ENCODE data around the gene TPRA1.
"Not testable (repeated sequence)": the region's sequence is repeated elsewhere in the genome, so short reads cannot be mapped to it uniquely, and the experiment has no call there.

The TPRA1 gene

DNA sequence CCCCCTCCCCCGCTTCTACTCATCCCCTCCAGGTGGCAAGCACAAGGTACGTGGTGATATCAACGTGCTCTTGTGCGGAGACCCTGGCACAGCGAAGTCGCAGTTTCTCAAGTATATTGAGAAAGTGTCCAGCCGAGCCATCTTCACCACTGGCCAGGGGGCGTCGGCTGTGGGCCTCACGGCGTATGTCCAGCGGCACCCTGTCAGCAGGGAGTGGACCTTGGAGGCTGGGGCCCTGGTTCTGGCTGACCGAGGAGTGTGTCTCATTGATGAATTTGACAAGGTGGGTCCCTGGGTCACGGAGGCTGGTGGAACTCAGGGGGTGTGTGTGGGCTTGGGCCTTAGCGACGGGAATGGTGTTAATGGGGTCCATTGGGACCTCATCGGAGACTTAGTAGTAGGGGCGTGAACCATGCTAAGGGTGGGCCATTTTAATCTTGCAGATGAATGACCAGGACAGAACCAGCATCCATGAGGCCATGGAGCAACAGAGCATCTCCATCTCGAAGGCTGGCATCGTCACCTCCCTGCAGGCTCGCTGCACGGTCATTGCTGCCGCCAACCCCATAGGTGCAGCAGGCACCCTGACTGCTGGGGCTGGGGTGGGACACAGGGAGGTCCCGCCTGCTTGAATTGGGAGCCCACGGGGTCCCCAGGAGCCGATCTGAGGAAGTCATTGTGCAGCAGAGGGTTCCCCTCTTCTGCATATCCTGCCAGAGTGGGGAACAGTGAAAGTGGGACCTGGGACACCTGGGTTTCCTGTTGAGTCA is 26.5 kb upstream of the TPRA1 start:
- DNase-seq (ENCODE audit: low spot score), result no peak

DNA sequence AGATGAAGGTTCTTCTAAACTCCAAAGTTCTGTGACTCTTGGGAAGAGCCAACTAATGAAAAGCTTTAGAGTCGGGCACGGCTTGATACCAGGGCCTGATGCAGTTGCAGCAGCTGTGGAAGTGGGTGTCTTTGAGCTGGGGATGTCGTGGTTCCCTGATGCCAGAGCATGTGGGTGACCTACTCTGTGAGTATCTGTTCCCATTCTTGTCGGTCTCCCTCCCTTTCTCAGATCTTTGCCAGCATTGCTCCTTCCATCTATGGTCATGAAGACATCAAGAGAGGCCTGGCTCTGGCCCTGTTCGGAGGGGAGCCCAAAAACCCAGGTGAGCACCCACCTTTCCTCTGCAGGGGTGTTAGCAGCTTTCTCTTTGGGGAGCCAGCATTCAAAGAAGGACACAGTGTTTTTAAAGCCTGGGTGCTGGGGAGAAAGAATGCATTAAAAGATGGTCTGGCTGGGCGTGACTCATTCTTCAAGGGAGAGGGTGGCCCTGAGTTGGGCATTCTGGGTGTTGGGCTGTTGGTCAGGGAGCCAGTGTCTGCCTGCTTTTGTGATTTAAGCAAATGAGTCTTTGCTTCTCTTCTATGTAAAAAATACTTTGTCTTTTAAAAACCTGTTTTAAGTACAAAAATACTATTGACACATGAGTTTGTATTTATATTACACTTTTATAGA is 25.2 kb upstream of the TPRA1 start:
- DNase-seq (ENCODE audit: low spot score), result no peak

DNA sequence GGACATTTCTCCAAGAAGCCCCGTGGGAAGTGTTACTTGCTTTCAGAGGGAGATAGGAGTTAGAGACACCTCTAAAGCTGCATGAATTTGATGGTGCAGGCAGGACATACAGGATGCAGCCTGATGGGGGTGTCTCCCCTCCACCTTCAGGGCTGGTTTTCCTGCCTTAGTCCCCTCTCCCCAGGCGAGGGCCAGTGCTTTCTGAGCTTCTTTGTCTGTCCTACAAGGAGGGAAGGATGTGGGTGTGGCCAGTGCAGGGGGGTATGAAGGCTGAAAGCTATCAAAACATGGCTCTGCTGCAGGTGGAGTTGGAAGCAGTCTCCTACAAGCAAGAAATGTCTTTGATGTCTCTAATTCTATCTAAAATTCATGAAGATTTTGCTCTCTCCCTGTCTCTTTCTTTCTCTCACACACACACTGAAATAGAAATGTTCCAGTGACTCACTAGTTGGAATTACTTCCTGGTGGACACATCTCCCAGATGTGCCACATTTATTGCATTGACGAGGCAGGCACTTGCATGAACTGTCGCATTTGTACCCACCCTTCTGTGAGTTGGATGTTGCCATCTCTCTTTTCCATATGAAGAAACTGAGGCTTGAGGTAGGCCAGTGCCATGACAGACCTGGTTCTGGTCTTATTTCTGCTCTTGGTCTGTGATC is 24.5 kb upstream of the TPRA1 start:
- no peak for DNase-seq (ENCODE audit: low spot score)

DNA sequence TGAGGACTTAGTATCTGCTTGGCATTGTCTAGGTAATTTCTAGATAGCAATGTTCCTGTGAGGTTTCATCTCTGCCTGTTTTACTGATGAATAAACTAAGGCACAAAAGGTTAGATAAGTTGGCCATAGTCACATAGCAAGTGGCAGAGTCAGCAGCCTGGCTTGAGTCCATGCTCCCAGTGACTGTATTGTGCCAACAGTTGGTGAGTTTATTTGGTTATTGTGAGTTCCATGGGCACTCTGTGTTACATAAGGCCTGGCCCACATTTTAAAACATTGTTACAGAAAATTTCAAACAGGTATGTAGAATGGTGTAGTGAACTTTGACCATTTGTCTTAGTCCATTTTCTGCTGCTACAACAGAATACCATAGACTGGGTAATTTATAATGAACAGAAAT is 22.9 kb upstream of the TPRA1 start:
- DNase-seq (ENCODE audit: low spot score), result no peak

DNA sequence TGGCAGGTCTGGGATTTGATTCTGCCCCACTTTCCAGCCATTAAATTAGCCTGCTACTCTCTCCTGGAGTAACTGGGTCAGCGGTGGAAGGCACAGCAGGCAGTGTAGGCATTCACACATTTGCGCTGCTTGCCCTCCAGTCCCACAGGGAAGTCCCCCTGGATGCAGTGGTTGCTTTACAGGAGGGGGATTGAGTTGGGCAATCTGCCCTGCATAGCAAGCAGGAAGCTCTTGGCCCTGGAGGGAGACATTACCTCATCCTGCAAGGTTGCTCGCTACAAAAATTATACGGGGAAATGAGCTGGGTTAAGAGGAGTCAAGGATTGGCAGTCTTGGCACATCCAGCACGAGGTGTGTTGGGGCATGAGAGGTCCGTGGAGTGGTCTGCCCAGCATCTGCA is 22.4 kb upstream of the TPRA1 start:
- no peak for DNase-seq (ENCODE audit: low spot score)

DNA sequence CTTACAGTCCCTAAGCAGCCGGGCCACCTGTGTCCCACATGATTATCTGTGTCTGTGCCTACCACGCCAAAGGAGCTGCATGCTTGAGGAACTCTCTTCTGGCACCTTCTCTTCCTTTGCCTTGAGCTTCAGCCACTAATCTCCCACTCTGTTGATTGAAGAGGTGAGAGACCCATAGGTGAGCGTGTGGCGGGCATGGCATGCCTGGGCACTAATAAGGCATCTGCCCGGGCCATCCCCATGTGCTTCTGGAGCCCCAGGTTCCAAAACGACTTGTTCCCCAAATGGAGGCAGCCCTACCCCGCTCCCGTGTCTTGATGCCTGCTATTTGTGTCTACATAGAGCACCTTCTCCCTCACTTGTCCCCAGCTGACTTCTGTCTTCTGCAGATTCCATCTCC is 20.7 kb upstream of the TPRA1 start:
- DNase-seq (ENCODE audit: low spot score), result no peak

DNA sequence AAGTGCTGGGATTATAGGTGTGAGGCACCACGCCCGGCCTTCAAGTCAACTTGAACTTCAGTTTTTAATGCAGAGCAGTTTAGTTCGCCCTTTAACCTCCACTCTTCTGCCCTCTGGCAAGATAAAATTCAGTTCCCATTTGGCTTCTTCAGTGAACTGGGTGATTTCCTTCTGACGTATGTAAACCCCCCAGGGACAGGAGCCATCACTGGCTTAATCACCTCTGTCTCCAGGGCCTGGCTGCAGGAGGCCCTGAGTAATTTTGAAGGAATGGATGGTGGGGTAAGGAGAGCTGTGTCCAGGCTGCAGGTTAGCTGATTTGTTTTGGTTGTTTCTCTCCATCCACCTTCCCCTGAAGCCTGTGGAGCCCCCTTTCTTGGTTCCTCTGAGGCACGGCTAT is 19.6 kb upstream of the TPRA1 start:
- no peak for DNase-seq (ENCODE audit: low spot score)

DNA sequence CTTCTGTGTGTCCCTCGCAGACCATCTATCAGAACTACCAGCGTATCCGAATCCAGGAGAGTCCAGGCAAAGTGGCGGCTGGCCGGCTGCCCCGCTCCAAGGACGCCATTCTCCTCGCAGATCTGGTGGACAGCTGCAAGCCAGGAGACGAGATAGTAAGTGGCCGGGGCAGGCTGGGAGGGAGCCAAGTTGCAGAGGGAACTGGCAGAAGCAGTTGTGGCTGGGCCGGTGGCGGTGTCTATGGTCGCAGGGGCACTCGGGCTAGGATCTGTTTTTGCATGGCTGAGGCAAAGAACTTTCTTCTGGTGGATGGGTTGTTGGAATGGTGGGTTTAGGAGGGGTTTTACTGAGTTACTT is 17.8 kb upstream of the TPRA1 start:
- no peak for DNase-seq (ENCODE audit: low spot score)

DNA sequence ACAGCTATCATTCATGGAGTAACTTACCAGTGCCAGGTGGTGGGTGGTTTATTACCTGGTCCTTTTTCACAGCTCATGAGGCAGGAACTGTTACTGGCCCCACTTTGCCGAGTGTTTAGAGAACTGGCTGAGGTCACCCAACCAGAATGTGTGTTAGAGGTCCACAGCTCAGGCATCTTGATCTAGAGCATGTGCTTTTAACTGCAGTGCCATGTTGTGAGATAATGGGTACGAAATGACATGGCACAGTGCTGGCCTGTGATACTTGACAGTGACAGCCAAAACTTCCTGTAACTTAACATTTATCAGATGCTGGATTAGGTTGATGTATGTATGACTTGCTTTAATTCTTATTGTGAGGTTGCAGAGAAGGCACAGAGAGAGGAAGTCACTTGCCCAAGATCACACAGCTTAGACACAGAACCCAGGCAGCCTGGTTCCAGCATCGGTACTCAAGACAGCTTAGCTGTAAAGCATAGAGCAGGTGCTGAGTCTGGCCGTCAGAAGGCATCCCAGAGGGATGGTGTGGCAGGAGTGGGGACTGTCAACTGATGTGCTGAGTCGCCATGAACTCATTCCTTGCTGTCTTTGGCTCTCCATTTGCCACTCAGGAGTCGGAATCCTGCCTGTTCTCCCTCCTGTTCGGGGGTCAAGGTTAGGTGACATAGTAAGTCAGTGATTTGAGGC is 17.3 kb upstream of the TPRA1 start:
- DNase-seq (ENCODE audit: low spot score), result no peak

DNA sequence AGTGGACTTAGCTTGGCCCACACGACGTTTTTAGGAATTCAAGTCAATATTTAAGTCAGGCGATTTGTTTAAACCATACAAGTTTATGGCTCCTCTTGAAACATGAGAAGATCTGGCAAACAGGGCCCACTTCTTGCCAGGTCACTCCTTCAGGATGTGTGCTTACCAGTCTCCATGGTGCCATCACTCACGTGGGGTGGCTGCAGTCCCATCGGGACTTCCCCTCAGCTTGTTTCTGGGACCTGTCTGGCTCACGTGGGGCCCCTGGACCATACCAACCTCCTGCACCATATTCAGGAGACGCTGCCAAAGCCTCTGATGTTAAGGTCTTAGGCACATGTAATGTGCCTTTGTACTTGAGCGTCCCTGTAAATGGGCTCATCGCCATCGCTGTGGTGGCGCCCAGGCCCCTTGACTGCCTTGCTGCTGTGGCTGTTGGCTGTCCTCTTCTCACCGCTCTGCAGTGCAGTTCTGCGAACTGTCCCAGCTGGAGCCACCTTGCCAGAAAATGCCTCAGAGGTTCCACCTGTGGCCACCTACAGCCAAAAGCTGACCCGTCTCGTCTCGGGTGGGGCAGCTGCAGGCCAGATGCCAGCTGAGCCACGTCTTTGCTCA is 16.6 kb upstream of the TPRA1 start:
- DNase-seq (ENCODE audit: low spot score), result no peak

DNA sequence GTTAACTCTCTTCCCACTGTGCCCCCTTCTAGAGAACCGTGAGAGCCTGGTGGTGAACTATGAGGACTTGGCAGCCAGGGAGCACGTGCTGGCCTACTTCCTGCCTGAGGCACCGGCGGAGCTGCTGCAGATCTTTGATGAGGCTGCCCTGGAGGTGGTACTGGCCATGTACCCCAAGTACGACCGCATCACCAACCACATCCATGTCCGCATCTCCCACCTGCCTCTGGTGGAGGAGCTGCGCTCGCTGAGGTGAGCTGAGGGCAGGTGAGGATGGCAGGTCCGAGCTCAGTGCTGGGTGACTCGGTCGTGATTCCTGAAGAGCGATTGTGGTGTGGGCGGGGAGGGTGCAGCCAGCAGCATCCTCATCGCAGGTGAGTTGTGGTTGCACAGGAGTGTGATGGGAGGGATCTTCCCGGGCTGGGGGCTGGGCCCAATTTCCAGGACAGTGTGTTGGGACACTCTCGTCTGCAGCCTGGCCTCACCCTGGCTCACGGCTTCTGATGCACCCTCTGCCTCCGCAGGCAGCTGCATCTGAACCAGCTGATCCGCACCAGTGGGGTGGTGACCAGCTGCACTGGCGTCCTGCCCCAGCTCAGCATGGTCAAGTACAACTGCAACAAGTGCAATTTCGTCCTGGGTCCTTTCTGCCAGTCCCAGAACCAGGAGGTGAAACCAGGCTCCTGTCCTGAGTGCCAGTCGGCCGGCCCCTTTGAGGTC is 15.7 kb upstream of the TPRA1 start:
- DNase-seq (ENCODE audit: low spot score), result no peak

DNA sequence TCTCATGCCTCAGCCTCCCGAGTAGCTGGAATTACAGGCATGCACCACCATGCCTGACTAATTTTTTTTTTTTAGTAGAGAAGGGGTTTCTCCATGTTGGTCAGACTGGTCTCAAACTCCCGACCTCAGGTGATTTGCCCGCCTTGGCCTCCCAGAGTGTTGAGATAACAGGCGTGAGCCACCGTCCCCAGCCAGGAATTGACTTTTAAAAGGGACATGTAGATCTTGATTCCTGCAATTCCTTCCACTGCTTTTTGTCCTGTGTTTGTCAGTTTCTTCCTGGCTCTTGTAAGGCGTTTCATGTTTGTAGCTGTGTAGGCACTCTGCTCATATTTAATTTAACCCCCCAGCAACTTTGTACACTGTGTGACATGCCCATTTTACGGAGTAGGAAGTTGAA is 15.0 kb upstream of the TPRA1 start:
- DNase-seq (ENCODE audit: low spot score), result not testable (repeated sequence)

DNA sequence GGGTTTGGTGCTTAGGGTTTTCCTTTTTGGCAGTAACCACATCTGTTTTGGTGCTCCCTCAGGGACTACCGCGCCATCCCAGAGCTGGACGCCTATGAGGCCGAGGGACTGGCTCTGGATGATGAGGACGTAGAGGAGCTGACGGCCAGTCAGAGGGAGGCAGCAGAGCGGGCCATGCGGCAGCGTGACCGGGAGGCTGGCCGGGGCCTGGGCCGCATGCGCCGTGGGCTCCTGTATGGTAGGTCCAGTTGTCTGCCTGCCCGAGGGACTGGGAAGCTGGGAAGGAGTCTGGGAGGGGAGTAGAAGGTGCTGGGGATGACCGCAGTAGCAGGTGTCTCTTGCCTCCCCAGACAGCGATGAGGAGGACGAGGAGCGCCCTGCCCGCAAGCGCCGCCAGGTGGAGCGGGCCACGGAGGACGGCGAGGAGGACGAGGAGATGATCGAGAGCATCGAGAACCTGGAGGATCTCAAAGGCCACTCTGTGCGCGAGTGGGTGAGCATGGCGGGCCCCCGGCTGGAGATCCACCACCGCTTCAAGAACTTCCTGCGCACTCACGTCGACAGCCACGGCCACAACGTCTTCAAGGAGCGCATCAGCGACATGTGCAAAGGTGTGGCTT is 14.1 kb upstream of the TPRA1 start:
- no peak for DNase-seq (ENCODE audit: low spot score)

DNA sequence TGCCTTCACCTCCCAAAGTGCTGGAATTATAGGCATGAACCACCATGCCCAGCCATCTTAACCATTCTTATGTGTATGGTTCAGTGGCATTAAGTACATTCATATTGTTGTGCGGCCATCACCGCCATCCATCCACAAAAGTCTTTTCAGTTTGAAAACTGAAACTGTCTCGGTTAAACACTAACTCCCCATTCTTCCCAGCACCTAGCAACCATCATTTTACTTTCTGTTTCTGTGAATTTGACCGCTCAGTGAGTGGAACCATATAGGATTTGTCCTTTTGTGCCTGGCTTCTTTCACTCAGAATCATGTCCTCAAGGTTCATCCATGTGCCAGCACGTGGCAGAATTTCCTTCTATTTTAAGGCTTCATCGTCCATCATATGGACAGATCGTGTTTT is 13.5 kb upstream of the TPRA1 start:
- no peak for DNase-seq (ENCODE audit: low spot score)

DNA sequence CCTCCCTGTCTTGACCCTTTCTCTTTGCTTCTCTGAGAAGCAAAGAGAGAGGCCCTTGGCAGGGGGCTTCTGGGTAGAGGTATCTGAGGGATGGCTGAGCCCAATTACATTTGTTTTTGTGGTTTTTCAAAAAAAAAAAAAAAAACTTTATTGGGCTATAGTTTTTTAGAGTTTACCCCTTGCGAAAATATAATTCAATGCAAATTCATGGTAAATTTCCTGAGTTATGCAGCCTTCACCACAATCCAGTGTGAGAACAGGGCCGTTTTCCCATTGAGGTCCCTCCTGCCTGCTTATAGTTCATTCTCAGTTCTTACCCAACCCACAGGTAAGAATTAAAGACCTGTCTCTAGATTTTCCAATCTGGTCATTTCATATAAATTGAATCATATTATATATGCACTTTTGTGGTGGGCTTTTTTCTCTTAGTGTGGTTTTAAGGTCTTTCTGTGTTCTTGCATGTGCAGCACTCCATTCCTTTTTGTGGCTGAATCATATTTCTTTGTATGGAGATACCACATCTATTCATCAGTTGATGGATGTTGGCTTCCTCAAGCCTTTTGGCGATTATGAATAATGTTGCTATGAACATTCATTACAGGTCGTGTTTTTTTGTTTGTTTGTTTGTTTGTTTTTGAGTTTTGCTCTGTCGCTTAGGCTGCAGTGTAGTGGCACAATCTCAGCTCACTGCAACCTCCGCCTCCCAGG is 10.4 kb upstream of the TPRA1 start:
- no peak for DNase-seq (ENCODE audit: low spot score)

DNA sequence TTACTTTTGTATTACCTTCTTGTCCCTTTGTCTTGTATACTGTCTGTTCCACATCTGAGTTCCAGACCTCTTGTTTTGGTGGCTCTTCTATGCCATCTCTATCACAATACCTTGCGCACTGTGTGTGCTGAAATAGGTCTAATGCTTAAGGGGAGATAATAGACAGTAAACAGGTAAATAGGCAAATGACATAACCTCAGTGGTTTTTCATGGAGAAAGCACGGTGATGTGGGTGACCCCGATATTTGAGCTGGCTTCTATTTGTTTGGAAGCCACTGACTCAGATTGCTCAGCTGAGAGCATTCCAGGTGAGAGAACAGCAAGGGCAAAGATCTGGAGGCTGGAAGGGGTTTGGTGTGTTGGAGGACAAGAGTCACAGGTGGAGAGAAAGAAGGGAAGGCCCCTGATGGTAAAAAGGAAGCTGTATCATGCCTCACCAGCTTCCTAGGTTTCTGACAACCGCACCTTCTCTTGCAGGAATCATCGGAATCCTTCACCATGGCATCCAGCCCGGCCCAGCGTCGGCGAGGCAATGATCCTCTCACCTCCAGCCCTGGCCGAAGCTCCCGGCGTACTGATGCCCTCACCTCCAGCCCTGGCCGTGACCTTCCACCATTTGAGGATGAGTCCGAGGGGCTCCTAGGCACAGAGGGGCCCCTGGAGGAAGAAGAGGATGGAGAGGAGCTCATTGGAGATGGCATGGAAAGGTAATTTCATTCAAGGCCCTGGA is 8.5 kb upstream of the TPRA1 start:
- no peak for DNase-seq (ENCODE audit: low spot score)

DNA sequence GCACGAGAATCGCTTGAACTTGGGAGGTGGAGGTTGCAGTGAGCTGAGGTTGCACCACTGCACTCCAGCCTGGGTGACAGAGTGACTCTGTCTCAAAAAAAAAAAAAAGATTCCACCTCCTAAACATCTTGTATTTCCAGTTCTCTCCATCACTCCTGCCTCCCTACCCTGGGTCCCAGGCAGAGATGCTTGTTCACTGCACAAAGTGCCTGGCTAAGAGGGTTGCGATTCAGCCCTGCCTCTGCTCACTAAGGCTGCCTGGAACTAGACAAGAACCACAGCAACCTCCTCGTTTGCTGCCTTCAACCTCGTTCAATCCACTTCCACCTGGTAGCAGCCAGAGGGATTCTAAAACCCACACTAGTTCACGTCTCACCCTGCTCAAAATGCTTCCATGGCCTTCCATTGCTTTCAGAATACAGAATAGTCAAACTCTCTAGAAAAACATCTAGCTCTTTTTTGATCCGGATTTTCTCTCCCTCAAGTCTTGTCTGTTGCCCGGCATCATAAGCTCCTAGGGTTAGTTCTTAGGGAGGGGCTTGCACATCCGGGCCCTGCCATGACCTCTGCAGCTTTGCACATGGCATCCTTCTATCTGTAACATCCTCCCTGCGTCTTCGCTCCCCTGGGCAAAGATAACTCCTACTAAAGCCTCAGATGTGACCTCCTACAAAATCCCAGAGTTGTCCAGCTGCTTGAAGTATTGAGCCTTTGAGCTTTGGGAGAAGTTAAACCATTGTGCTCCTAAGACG is 6.7 kb upstream of the TPRA1 start:
- DNase-seq (ENCODE audit: low spot score), result no peak

DNA sequence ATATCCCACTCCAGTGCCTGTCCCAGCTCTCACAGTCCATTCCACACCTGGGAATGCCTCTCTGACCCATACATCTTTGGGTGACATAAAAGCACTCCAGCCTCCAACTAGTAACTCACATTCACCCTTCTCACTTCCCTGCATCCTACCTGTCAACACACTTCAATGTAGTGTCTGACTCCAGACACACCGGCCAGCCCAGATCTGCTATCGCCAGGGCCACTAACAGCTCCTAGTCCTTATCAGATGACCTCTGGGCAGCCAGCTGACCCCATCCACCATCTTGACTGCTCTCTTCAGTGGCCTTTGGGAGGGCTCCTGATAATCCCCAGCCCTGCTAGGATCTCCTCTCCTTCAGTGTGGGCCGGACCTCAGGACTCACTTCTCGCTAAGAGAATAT is 4.8 kb upstream of the TPRA1 start:
- DNase-seq (ENCODE audit: low spot score), result no peak

DNA sequence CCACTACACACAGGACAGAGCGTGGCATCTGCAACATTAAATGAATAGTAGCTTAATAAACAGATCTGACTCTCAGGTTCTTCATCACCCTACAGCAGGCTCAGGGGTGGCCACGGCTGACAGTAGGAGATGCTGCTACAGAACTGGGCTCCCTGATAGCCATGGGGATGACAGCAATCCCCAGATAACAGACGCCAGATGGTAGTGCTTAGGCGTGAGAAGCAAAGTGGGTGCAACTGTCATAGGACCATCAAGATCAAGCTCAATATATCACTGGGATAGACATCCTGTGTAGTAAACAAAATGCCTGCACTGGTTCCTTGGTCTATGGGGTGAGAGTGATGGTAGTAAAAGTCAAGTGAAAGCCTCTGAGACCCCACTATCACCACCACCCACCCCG is 2.6 kb upstream of the TPRA1 start:
- no peak for DNase-seq (ENCODE audit: low spot score)
